ENCODE results near the gene C1R. TPM values are rescaled to one million over a fixed set of nuclear protein-coding genes. Genes with fewer than 3 reads are reported as not detected.

The C1R gene
- total RNA-seq, 6 experiments from 2014 or later: 9.3 to 43.4 (median 36.0) TPM

- no peak for TF ChIP-seq CTCF (IDR thresholded peaks at IDR 0.05)
- Mint-ChIP-seq H3K27me3 (ENCODE audit: insufficient read depth) (peaks cover 12% of the 10 kb centered on the region), H3K4me1 (ENCODE audit: low read depth) (peaks cover 37% of the 10 kb centered on the region), H3K4me3 (no peak overlapping the region), H3K27ac (no peak overlapping the region), H3K9me3 (no peaks in the 10 kb centered on the region), H3K36me3 (ENCODE audit: low read depth) (no peaks in the 10 kb centered on the region)
- no peak for DNase-seq
These were observed 1.6 kb upstream of the C1R start for GRCh38 chr12:7093892-7094291.

GRCh38 chr12:7093486-7093885, 1.2 kb upstream of the C1R start:
- no peak for DNase-seq
- TF ChIP-seq CTCF (IDR thresholded peaks at IDR 0.05): no peak
- Mint-ChIP-seq H3K27me3 (ENCODE audit: insufficient read depth) (peaks cover 13% of the 10 kb centered on the region), H3K4me3 (no peak overlapping the region), H3K9me3 (no peaks in the 10 kb centered on the region), H3K27ac (no peak overlapping the region), H3K4me1 (ENCODE audit: low read depth) (peaks cover 37% of the 10 kb centered on the region), H3K36me3 (ENCODE audit: low read depth) (no peaks in the 10 kb centered on the region)

GRCh38 chr12:7092986-7093460, 778 bp upstream of the C1R start:
- Mint-ChIP-seq H3K4me1 (ENCODE audit: low read depth) (peaks cover 37% of the 10 kb centered on the region), H3K27ac (peak overlapping the region; percentile 76), H3K4me3 (no peak overlapping the region), H3K27me3 (ENCODE audit: insufficient read depth) (peaks cover 13% of the 10 kb centered on the region), H3K36me3 (ENCODE audit: low read depth) (no peaks in the 10 kb centered on the region), H3K9me3 (no peaks in the 10 kb centered on the region)
- DNase-seq: no peak
- no peak for TF ChIP-seq CTCF (IDR thresholded peaks at IDR 0.05)

GRCh38 chr12:7091660-7092228, 501 bp downstream of the C1R start:
- H3K27ac Mint-ChIP-seq: peak overlapping the region; percentile 76
- H3K4me3 Mint-ChIP-seq: peak overlapping the region; percentile 91
- TF ChIP-seq CTCF (IDR thresholded peaks at IDR 0.05): no peak
- no peak for DNase-seq
- peaks cover 37% of the 10 kb centered on the region for H3K4me1 Mint-ChIP-seq (ENCODE audit: low read depth)
- no peaks in the 10 kb centered on the region for H3K9me3 Mint-ChIP-seq
- H3K36me3 Mint-ChIP-seq (ENCODE audit: low read depth): no peaks in the 10 kb centered on the region
- peaks cover 13% of the 10 kb centered on the region for H3K27me3 Mint-ChIP-seq (ENCODE audit: insufficient read depth)

- Mint-ChIP-seq H3K9me3 (no peaks in the 10 kb centered on the region), H3K36me3 (ENCODE audit: low read depth) (no peaks in the 10 kb centered on the region), H3K27ac (peak overlapping the region; percentile 52; the same call in 1 of the 2 replicates), H3K4me1 (ENCODE audit: low read depth) (peaks cover 37% of the 10 kb centered on the region), H3K27me3 (ENCODE audit: insufficient read depth) (peaks cover 13% of the 10 kb centered on the region), H3K4me3 (peak overlapping the region; percentile 91; the same call in 1 of the 2 replicates)
- TF ChIP-seq CTCF (IDR thresholded peaks at IDR 0.05): no peak
- DNase-seq: no peak
These were observed 1.1 kb downstream of the C1R start for GRCh38 chr12:7091171-7091570.
